IPS-18c (cell line): ENCODE data around the gene RASL11A.
"Not testable (repeated sequence)": the region's sequence is repeated elsewhere in the genome, so short reads cannot be mapped to it uniquely, and the experiment has no call there.

Experiments
- H3K4me3 ChIP-seq: 2 replicates; pipeline ENCODE4 v1.7.0; 2013; ENCODE audit warnings: low read depth, mild to moderate bottlenecking, low read length, moderate library complexity; ENCODE audit not compliant: insufficient read depth
- H3K9me3 ChIP-seq: one replicate; pipeline ENCODE4 v1.6.1; 2013; ENCODE audit warnings: mild to moderate bottlenecking, low read length, moderate library complexity; ENCODE audit not compliant: control insufficient read depth, insufficient read depth

RASL11A gene

GRCh38 chr13:27310946-27311345 lies 40.3 kb downstream of the RASL11A start:
- no peaks in the 10 kb centered on the region for H3K9me3 ChIP-seq
- no peak overlapping the region for H3K4me3 ChIP-seq

GRCh38 chr13:27311518-27312210 lies 41.0 kb downstream of the RASL11A start:
- no peak overlapping the region for H3K4me3 ChIP-seq
- no peaks in the 10 kb centered on the region for H3K9me3 ChIP-seq

GRCh38 chr13:27313770-27314169 lies 43.1 kb downstream of the RASL11A start:
- Histone ChIP-seq H3K4me3 (no peak overlapping the region), H3K9me3 (no peaks in the 10 kb centered on the region)

- no peaks in the 10 kb centered on the region for H3K9me3 ChIP-seq
- H3K4me3 ChIP-seq: no peak overlapping the region
Observed at GRCh38 chr13:27319404-27319803, 48.8 kb downstream of the RASL11A start.

- H3K4me3 ChIP-seq: no peak overlapping the region
- H3K9me3 ChIP-seq: no peaks in the 10 kb centered on the region
Observed at GRCh38 chr13:27321468-27322431, 51.1 kb downstream of the RASL11A start.

GRCh38 chr13:27322443-27322842 lies 51.8 kb downstream of the RASL11A start:
- not testable (repeated sequence) for H3K4me3 ChIP-seq

More at GRCh38 chr13:27322443-27322842, 51.8 kb downstream of the RASL11A start:
- H3K9me3 ChIP-seq: not testable (repeated sequence)
